GM18858 (cell line): ENCODE data around the gene ICE1.
"Not testable (repeated sequence)": the region's sequence is repeated elsewhere in the genome, so short reads cannot be mapped to it uniquely, and the experiment has no call there.

ENCODE experiments used
- ATAC-seq: cut with Tn5 transposase; IDR thresholded peaks from one replicate; pipeline ENCODE4 v1.9.1; 2021; ENCODE audit not compliant: unreplicated experiment

Gene ICE1

DNA sequence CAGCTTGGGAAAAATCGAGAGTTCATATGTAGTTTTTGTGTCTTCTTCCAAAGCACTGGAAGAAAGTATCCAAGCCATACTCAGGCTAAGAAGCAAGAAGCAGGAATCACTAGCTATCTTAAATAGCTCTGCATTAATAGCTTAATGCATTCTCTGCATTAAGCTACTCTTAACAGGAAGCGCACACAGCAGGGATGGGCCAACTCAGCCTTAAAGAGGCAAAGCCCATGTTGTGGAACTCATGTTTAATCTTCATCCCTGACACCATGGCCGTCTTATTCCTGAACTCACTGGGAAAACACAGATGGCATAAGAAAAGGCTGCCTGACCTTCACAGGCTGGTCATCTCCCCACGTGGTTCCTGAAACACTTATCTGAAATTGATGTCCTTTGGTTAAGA is 18.7 kb upstream of the ICE1 start:
- ATAC-seq, result no peak

DNA sequence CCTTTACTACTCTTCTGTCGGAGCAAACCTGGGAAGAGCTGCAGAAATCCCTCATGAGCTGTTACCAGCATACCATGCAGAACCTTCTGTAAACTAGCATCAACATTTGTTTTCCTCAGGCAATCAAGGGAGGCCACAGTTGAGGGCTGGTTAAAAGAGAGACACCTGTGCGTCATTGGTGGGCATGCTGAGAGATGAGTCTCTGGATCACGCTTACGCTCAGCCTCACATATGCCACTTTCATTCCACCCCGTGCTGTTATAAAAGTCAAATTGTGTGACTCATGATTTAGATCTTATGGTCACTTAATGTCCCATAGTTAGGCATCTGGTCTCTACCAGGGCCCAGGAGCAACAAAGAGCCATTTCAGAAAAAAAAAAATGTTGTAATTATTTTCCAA is 18.1 kb upstream of the ICE1 start:
- ATAC-seq, result no peak

- ATAC-seq, result no peak
Observed at GRCh38 chr5:5405441-5405840, 17.0 kb upstream of the ICE1 start.

GRCh38 chr5:5407924-5408323 is 14.6 kb upstream of the ICE1 start:
- no peak for ATAC-seq

GRCh38 chr5:5409151-5409810 is 13.2 kb upstream of the ICE1 start:
- ATAC-seq, result no peak

GRCh38 chr5:5413856-5414255 is 8.6 kb upstream of the ICE1 start:
- ATAC-seq, result not testable (repeated sequence)

- ATAC-seq, result no peak
Observed at GRCh38 chr5:5414999-5415398, 7.5 kb upstream of the ICE1 start.

- ATAC-seq, result no peak
Observed at GRCh38 chr5:5416733-5417132, 5.7 kb upstream of the ICE1 start.

DNA sequence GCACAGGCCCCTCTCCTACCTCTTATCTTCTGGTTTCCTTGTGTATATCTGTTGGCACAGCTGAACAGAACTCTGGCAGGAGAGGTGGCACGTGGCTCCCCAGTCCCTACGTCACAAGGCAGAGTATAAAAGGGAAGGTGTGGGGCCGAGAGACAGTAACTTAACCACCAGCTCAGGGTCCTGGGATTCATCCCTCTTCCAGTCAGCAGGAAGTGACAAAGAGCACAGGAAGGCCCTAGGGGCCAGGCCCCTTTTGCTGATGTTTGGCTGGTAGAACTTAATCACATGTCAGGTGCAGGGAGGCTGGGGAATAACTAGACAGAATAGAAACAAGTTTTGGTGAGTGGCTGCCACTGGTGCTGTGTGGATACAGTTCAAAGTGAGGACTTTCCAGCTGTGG is 4.5 kb upstream of the ICE1 start:
- ATAC-seq, result no peak

- no peak for ATAC-seq
Observed at GRCh38 chr5:5418764-5419163, 3.7 kb upstream of the ICE1 start.

- ATAC-seq, result no peak
Observed at GRCh38 chr5:5419291-5420210, 2.9 kb upstream of the ICE1 start.

DNA sequence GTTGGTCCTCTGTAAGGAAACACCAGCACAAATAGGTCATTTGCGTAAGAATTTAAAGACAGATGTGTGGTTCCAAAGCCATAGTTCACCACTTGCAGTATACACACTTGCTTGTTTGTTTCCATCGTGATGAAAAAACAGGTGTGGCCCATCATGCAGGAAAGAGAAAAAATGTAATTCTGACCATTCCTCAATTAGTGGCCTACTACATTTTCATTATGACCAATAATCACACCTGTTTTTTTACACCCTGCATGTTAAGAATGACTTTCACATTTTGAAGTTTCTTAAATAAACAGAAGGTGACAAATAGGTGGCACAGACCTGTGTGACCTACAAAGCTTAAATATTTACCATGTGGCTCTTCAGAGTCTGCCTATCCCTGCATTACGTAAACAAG is 2.2 kb upstream of the ICE1 start:
- no peak for ATAC-seq

DNA sequence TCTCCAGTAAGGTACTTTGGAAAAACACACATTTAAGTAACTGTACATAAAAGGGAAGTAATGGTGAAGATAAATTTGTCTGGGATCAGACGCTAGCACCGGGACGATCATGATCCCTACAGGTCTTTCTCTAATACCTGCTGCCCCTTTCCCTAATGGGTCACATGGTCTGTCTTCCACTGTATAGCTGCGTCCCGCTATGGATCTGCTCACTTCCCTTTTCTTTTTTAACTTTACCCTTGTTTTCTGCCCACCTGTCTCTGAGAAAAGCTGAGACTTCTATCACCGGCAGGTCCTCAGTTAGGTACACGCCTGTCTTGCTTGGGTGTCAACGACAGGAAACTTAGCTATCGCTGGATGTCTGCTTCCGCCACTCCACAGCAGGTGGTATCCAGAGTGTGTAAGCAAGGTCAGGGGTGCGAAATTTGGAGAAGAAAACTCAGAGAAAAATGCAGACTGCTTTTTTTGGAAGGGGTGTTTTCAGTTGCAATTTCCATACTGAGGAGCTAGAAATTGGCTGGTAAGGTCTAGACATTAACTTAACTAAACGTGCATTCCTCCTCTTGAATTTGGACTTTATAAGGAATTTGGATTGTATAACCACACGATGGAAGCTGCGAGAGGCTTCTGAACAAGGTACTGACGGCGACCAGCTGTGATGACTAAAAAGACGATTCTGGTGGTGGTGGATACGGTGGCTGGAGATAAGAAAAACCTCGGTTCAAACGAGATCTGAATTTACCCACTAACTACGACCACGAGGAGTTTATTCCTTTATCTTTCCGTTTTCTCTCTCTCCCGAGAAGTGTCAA is 1.1 kb upstream of the ICE1 start:
- peak; percentile 1 for ATAC-seq

DNA sequence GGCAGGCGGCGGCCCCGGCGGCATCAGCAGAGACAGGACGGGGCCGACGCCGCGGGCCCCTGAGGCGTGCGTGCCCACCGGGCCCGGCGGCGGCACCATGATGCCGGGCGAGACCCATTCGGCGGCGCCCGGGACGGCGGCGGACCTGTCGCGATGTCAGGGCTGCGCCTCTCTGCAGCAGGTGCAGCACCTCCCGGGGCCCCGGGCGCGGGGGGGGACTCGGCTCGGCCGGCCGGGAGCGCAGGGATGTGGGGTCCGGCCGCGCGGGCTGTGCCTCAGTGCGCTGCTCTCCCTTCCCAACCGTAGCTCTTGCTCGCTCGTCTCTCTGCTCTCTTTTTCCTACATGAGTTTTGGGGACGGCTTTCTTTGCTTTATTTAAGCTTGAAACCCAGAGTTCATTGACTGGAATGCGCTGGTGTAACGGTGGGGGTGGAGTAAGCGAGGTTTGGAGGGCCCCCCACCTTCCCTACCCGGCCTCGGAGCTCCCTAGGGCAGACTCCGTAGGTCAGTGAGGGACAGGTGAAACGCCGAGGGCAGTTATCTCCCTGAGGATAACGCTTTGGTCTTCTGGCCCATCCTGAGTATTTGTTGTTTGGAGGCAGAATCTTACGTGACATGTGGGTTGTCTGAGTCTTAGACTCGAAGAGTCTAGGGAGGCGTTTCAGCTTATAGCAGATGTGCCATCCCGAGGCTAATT is 490 bp downstream of the ICE1 start:
- ATAC-seq, result peak; percentile 1

DNA sequence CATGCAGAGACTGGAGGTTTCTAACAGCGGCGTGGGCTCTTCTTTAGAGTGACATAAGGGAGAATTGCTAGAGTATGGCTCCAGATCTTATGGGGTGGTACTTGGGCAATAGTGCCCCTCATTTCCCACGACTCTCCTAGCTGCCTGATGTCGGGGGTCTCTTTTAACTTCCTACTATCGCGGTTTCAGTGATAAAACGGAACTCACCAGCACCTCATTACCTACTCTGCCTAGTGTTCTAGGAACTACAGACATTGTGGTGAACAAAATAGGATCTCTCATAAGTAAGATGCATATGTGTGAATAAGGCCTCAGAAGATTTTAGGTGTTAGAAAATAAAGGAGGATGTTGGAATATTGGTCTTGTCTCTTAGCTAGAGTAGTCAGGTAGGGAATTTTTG is 1.1 kb downstream of the ICE1 start:
- ATAC-seq, result no peak

- no peak for ATAC-seq
Observed at GRCh38 chr5:5424736-5425135, 2.3 kb downstream of the ICE1 start.

DNA sequence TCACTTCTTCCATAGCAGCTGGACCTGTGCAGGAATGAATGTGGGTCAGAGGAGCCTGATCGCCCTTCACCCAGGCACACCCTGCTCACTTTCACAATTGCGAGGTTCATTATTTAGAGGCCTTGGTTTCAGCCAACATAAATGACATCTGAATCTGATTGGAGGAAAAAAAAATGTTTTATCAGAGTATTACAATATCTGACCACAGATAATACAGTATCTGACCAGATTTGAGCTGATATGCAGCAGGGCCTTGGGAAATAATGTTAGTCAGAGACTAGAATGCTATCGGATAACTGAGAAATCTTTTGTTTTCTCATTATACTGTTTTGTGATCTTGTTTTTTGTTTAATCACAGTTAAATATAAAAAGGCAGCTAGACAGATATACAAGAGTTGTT is 7.7 kb downstream of the ICE1 start:
- ATAC-seq, result no peak

DNA sequence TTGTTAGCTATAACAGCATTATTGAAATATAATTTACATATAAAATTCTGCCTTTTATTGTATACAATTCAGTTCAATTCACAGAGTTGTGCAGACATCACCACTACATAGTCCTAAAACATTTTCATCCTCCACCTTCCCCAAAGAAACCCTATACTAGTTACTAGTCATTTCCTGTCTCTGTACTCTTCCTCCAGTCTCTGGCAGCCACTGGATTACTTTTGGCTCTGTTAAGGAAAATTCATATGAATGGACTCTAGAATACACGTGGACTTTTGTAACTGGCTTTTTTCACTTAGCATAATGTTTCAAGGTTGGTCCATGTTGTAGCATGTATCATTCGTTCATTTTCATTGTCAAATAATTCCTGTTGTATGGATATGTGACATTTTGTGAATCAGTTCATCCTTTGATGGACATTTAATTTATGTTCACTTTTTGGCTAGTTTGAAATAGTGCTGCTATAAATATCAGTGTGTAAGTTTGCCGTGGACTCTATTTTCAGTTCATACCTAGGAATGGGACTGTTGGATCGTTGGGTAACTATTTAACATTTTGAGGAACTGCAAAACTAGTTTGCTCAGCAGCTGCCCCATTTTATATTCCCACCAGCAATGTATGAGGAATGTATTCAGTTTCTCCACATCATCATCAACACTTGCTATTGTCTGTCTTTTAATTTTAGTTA is 9.7 kb downstream of the ICE1 start:
- no peak for ATAC-seq

DNA sequence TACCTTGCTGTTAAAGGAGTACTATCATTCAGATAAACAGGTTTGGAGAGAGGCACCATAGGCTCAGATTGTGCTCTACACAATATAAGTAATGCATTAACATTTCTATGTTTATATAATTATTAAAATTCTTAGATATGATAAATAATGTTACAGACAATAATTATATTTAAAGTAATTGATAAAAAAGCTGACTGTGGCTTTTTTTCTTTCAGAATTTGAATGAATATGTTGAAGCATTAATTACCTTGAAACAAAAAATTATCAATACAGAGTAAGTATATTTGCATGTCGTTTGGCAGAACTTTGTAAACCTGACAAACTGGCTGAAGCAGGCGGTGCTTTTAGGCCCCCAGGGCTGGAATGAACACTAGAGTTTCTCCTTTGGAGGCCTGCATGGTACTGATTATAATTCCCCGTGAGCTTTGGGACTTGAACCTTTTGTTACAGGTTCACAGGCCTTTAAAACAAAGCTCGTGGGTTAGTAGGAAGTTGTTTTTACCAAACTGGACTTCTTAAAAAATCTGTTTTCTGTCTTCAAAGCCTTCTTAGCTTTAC is 13.8 kb downstream of the ICE1 start:
- ATAC-seq, result no peak
